Stimulated activated CD4-positive, alpha-beta T cell treated with anti-CD3 and anti-CD28 coated beads, Interleukin-12 subunit alpha, Interleukin-12 subunit beta, amount 100 ng/mL, for 48 hours (primary cell): ENCODE results near the gene LTB4R2.
A peak's percentile ranks its signal among the peaks of the same experiment; 100 is the strongest.

Experiments used
- DNase-seq, 3 donors: peaks; one replicate each; pipeline ENCODE4 v3.0.0-alpha.2; 2020; ENCODE audit warnings: low read depth in 2 of 3, low spot score in 1 of 3

Gene LTB4R2

GRCh38 chr14:24309538-24310264 lies at the start of gene LTB4R2:
Gene LTB4R2 (plus strand): TSS chr14:24310140. CDS start chr14:24310665, 525 bp downstream.
- DNase-seq: no peak

GRCh38 chr14:24260780-24261157 lies 49.2 kb upstream of the LTB4R2 start:
- DNase-seq: no peak

- DNase-seq: no peak
Observed at GRCh38 chr14:24261256-24261968, 48.5 kb upstream of the LTB4R2 start.

GRCh38 chr14:24261969-24262327 lies 48.0 kb upstream of the LTB4R2 start:
- DNase-seq: no peak

GRCh38 chr14:24262821-24263733 lies 46.9 kb upstream of the LTB4R2 start, which contains the start of gene TGM1:
Gene TGM1 (minus strand): TSS chr14:24263177. CDS start chr14:24262352, 825 bp downstream.
- DNase-seq: no peak

GRCh38 chr14:24263848-24264247 lies 46.1 kb upstream of the LTB4R2 start:
- no peak for DNase-seq

GRCh38 chr14:24264298-24264697 lies 45.6 kb upstream of the LTB4R2 start:
- DNase-seq: no peak

GRCh38 chr14:24266344-24267244 lies 43.3 kb upstream of the LTB4R2 start:
- DNase-seq: no peak

GRCh38 chr14:24267516-24267915 lies 42.4 kb upstream of the LTB4R2 start:
- DNase-seq: no peak

GRCh38 chr14:24268225-24268624 lies 41.7 kb upstream of the LTB4R2 start:
- DNase-seq: no peak

- DNase-seq: no peak
Observed at GRCh38 chr14:24269368-24269767, 40.6 kb upstream of the LTB4R2 start.

- no peak for DNase-seq
Observed at GRCh38 chr14:24269910-24270536, 39.9 kb upstream of the LTB4R2 start.

- DNase-seq: no peak
Observed at GRCh38 chr14:24270537-24271133, 39.3 kb upstream of the LTB4R2 start.

GRCh38 chr14:24271134-24271833 lies 38.7 kb upstream of the LTB4R2 start, which contains the start of gene RABGGTA:
Gene RABGGTA (minus strand): TSS chr14:24271597. CDS start chr14:24271115, 482 bp downstream.
- DNase-seq: peak; percentile 75 to 81 (median 79)

GRCh38 chr14:24271834-24272263 lies 38.1 kb upstream of the LTB4R2 start:
- DNase-seq: peak in 1 of 3 donors; percentile 27

GRCh38 chr14:24272467-24272866 lies 37.5 kb upstream of the LTB4R2 start:
- DNase-seq: no peak

- no peak for DNase-seq
Observed at GRCh38 chr14:24273422-24273998, 36.4 kb upstream of the LTB4R2 start.

GRCh38 chr14:24274101-24274543 lies 35.8 kb upstream of the LTB4R2 start:
- peak; percentile 33 to 58 (median 37) for DNase-seq
